GM21360 (cell line): ENCODE measurements around the gene ELANE.
"Not testable (repeated sequence)": the region's sequence is repeated elsewhere in the genome, so short reads cannot be mapped to it uniquely, and the experiment has no call there.

Experiments used
- ATAC-seq: cut with Tn5 transposase; IDR thresholded peaks from one replicate; pipeline ENCODE4 v1.9.1; 2021; ENCODE audit warnings: mild to moderate bottlenecking, moderate library complexity; ENCODE audit not compliant: unreplicated experiment

The ELANE gene

DNA sequence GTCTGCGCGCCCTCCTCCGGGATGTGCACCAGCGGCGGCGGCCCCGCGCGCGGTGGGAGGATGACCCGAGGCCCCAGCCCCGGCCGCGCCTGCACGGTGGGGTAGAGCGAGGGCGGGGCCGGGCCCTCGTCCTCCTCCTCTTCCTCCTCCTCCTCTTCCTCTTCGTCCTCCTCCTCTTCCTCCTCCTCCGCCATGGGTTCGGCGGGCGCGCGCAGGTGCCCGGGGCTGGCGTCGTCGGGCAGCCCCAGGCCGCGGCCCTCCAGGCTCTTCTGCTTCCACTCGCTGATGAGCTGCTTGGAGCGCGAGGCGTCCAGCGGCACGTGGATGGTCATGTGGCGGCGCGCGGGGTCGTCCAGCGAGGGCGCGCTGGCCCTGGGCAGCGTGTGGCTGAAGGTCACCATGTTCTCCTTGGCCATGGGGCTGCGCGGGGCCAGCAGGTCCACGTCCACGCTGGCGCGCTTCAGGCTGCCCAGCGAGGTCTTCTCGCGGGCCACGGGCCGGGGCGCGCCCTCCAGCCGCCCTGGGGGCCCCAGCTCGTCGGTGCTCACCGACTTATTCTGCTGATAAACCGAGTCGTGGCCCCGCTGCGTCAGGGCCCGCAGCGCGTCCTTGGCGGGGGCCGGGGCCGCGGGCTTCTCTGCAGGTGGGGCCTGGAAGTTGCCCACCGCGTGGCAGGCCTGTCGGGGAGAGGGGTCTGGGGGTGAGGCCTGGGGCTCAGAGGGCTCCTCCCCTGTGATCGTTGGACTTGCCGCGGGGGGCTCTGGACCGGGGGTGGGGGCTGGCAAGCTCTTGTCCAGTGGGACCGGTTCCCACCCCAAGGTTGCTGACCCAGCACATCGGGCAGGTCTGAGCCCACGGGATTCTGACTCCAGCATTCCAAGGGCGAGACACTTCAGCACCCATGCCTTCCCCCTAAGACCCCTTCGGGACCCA, 38.6 kb upstream of the ELANE start:
- no peak for ATAC-seq

DNA sequence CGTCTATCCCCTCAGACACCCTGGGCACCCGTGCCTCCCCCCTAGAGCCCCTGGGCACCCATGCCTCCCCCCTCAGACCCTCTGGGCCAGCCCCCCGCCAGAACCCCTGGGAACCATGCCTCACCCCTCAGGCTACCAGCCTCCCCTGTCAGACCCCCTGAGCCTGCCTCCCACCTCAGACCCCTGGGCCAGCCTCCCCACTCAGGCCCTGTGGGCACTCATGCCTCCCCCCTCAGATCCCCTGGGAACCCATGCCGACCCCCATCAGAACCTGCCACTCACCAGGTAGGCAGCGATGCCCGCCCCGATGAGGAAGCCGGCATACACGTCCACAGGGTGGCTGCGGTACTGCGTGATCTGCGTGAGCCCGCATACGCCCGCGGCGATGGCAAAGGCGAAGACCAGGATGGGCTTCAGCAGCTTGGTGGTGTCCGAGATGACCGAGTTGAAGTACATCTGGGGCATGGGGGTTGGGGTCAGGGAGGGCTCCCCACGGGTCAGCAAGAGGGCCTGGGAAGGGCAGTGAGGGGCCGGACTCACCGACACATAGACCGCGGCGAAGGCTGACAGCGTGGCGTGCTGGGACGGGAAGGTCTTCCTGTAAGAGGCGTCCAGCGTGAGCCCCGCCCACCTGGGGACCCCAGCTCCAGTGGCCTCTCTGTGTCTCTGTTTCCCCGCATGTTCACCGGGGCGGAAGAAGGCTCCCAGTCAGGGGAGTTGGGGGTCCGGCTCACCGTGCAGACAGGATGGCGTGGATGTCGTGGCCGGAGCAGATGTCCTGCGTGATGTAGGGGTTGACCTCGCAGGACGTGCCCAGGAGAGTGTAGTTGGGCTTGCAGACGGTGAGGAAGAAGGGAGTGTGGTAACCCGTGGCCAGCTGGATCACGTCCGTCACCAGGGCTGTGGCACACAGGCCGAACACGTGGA, 37.7 kb upstream of the ELANE start:
- ATAC-seq: no peak

DNA sequence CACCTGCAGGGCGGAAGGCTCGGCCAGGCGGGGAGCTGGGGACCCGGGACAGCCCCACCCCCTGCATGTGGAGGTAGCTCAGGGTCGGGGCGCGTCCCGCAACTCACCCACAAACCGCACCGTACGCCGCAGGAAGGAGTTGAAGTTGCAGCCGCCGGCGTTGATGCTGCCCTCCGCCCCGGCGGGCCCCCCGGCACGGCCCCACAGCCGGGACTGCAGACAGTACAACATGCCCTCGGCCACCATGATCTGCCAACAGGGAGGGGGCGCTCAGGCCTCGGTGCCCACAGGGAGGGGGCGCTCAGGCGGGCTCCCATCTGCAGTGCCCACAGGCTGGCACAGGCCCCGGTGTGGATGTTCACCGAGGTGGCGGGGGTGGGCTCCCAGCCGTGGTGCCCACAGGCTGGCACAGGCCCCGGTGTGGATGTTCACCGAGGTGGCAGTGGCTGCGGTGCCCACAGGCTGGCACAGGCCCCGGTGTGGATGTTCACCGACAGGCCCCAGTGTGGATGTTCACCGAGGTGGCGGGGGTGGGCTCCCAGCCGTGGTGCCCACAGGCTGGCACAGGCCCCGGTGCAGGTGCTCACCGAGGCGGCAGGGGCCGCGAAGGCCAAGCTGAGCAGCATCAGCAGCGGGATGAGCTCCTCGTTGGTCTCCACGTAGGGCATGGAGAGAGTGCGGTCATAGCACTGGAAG, 36.9 kb upstream of the ELANE start:
- ATAC-seq: no peak

DNA sequence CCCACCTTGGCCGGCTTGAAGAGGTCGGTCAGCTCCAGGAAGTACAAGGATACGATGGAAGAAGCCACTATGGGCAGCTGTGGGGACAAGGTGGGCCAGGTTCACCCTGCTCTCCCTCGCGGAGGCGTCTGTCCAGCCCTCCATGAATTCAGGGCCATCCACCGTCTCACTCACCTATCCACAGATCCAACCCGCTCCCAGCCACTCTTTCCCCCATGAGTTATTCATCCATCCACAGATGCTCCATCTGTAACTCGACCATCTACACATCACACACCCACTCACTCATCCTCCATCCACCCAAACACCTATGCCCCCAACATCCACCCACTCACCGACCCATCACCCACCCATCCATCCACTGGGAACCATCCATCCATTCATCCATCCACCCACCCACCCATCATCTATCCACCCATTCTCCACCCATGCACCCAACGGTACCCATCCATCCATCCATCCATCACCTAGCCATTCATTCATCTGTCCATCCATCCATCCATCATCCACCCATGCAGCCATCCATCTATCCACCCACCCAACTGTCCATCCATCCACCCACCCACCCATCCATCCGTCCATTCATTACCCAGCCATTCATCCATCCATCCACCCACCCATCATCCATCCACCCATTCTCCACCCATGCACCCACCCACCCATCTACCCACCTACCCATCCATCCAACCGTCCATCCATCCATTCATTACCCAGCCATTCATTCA, 36.2 kb upstream of the ELANE start:
- no peak for ATAC-seq

DNA sequence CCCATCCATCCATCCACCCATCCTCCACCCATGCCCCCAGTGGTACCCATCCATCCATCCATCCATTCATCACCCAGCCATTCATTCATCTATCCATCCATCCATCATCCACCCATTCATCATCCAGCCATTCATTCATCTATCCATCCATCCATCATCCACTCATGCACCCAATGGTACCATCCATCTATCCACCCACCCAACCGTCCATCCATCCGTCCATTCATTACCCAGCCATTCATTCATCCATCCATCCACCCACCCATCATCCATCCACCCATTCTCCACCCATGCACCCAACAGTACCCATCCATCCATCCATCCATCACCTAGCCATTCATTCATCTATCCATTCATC, 35.6 kb upstream of the ELANE start:
- no peak for ATAC-seq

DNA sequence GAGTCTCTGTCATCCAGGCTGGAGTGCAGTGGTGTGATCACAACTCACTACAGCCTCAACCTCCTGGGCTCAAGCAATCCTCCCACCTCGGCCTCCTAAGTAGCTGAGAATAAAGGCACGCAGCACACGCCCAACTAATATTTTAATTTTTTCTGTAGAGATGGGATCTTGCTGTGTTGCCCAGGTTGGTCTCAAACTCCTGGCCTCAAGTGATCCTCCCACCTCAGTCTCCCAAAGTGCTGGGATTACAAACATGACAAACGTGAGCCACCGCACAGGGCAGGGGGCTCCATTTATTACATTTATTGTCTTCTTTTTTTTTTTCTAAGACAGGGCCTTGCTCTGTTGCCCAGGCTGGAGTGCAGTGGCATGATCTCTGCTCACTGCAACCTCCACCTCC, 31.9 kb upstream of the ELANE start:
- not testable (repeated sequence) for ATAC-seq

DNA sequence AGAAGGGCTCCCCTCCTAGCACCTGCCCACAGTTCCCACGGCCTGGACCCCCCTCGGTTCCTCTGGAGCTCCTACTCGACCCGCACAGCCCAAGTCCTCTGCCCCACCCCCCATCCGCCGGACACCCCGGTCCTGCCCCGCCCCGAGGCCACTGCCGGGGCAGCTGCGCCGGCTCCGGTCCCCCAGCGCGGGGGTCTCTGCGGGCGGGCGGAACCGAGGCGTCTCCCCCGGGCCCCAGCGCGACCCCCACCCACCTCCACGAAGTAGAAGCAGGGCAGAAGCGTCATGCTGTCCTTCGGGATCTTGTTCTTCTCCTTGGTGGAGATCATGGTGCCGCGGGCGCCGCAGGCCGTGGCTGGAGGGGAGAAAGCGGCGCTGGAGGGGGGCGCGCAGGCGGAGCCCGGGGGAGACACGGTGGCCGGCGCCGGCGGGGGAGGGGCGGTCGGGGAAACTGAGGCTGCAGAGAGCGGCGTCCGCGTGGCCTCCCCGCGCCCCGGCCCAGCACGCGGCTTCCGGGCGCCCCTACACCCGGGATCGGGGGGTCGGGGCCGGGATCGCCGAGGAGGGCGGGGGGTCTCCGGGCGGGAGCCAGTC, 30.8 kb upstream of the ELANE start:
- no peak for ATAC-seq

DNA sequence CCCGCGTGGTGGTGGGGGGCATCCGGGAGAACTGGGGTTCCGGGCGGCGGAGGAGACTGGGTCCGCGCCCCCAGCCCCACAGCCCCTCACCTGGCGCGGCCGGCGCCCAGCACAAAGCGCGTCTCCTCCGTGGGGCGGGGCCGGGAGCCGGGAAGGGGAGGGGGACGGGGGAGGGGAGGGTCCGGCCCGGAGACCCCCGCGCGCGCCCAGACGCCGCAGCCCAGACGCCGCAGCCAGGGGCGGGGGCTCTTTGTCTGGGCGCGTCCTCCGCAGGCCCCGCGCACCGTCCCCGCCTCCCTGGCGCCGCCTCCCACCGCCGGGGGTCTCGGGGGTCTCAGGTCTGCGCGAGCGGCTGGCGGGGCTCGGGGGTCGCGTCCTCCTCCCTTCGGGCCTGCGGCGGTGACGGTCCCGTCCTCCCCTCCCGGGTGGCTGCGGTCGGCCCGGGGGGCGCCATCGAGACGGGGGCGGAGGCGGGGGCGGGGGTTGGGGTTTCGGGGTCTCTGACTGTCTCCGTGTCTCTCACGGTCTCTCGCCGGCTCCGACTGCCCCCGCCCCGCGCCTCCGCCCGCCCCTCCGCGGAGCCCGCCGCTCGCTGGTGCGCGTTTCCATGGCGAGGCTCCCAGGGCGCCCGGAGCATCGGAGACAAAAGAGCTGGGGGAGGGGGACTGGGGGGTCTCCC, 30.1 kb upstream of the ELANE start, which contains the start of gene PLPPR3:
Gene PLPPR3, minus strand, starts transcription at position 131 of the 679 bp plus-strand sequence. CDS start 396 bp downstream, outside the sequence.
- no peak for ATAC-seq

DNA sequence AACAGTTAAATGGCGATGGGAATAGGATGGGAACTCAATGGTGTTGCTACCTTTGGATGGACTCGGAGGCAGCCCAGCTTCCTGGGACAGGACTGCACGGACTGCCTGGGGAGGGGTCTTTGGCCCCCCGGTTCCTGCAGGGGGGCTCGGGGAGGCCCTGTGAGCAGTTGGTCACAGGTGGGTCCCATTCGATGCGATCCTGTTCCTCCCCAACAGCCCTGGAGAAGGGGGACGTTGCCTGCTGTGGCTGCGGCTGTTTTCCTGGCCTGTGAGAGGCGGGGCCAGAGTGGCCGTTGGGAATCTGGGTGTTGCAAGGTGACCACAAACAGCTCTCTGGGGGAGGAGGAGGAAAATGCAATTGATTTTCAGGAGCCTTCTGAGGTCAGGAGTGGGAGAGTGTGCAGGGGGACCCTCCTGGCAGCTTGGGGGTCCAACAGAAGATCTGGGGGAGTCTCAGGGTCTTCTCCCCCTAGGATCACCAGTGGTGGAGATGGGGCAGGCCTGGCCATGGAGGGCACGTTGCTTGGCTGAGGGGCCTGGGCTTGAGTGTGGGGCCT, 28.5 kb upstream of the ELANE start:
- no peak for ATAC-seq

DNA sequence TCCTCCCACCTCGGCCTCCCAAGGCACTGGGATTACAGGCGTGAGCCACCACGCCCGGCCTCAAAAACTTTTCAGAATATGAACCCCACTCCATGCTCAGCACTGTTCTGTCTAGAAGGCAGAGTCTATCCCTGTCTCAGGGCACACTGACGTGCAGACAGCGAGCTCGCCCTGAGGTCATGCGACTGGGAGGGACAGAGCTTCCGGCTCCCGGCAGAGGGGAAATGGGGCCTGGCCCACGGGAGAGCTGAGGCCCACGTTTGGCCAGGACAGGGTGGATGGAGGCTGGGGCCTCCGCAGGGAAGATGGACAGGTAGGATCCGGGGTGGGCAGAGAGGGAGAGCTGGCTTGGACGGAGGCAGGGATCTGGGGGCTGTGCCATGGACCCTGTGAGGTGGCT, 27.2 kb upstream of the ELANE start:
- no peak for ATAC-seq

DNA sequence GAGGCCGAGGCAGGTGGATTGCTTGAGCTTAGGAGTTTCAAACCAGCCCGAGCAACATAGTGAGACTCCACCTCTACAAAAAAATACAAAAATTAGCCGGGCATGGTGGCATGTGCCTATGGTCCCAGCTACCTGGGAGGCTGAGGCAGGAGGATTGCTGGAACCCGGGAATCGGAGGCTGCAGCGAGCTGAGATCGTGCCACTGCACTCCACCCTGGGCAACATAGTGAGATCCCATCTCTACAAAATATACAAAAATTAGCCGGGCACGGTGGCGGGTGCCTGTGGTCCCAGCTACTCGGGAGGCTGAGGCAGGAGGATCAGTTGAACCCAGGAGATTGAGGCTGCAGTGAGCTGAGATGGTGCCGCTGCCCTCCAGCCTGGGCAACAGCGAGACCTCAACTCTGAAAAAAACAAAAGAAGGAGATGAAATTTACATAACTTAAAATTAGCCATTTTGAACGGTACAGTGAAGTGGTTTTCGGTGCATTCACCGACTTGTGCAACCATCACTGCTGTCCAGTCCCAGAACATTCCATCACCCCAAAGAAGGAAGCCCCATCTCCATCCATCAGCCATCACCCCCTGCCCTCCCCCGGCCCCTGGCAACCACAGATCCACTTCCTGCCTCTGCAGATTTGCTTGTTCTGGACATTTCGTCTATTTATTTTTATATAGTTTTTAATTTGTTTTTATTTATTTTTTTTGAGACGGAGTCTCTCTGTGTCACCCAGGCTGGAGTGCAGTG, 26.0 kb upstream of the ELANE start:
- ATAC-seq: no peak

DNA sequence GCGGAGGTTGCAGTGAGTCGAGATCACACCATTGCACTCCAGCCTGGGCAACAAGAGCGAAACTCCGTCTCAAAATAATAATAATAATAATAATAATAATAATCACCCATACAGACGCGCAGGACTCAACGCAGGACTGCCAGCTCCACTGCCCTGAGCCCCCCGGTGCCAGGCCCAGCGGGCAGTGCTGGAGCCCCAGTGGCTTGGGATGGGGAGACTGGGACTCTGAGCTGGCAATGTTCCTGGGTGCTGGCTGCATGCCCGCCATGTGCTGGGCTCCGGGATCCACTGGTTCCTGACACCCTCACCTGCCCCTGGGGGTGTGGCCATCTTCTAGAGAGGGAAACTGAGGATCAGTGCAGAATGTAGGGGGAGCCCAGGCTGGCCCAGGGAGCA, 24.8 kb upstream of the ELANE start:
- no peak for ATAC-seq

DNA sequence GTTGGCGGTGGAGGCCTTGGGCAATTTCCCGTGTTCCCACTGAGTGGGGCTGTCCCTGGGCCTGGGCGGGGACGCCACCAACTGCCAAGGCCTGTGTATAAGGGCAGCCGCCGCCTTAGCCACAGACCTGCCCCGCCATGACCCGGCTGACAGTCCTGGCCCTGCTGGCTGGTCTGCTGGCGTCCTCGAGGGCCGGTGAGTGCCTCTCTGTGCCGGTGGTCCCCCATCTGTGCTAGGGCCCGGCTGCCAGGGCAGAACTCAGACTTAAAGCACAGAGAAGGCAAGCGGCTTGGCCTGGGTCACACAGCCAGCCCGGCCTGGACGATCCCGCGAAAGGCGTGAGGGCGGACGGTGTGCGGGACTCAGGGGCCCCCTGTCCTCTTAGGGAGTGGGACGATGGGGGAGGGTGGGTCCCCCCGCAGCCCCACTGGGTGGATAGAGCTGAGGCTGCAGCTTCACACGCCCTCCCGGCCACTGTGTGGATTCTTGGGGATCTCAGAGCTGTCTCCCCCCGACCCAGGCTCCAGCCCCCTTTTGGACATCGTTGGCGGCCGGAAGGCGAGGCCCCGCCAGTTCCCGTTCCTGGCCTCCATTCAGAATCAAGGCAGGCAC, 24.3 kb upstream of the ELANE start, which contains the start of gene AZU1:
Gene AZU1, plus strand, starts transcription at position 128 of the 612 bp plus-strand sequence. Its CDS starts 10 bp downstream, at position 138.
- ATAC-seq: no peak

DNA sequence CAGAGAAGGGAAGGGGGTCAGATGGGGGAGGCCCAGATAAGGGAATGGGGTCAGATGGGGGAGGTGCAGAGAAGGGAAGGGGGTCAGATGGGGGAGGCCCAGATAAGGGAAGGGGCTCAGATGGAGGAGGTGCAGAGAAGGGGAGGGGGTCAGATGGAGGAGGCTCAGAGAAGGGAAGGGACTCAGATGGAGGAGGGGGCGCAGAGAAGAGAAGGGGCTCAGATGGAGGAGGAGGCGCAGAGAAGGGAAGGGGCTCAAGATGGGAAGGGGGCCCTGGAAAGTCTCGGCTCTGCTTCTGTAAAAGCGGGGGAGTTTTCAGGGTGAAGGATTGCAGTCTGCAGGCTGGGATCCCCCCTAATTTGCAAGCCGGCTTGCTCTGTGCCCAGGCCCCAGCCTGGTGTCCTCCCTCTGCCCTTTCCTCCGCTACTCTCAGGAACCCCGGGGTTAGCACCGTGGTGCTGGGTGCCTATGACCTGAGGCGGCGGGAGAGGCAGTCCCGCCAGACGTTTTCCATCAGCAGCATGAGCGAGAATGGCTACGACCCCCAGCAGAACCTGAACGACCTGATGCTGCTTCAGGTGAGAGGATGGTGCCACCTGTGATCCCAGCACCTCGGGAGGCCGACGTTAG, 22.9 kb upstream of the ELANE start:
- no peak for ATAC-seq

DNA sequence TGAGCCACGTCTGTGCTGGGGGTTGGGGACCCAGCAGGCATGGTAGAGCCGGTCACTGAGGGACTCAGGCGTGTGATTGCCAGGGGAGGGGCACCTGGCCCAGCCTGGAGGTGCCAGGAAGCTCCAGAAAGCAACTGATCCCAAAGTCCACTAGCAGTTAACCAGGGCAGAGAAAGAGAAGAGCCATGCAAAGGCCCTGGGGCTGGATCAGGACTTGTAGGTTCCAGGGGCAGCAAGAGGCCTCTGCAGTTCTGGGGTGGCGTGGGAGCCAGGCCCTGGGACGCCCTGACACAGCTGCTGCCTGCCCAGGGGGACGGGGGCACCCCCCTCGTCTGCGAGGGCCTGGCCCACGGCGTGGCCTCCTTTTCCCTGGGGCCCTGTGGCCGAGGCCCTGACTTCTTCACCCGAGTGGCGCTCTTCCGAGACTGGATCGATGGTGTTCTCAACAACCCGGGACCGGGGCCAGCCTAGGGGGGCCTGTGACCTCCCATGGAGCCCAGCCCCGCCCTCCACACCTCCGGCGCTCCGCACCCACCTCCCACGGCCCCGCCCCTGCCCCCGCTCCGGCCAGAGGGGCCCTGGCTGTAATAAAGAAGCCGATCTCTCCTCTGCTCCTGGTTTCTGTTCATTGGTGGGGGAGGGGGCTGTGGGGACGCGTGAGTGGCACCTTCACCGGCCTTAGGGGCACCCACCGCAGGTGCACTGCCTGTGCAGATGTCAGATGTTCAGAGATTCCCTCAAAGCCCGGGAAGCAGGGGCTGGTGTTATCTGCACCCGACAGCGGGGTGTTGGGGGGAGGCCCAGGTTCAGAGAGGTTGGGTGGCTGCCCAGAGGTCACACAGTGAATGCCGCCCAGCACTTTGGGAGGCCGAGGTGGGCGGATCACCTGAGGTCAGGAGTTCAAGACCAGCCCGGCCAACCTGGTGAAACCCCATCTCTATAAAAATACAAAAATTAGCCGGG, 20.4 kb upstream of the ELANE start:
- ATAC-seq: no peak

DNA sequence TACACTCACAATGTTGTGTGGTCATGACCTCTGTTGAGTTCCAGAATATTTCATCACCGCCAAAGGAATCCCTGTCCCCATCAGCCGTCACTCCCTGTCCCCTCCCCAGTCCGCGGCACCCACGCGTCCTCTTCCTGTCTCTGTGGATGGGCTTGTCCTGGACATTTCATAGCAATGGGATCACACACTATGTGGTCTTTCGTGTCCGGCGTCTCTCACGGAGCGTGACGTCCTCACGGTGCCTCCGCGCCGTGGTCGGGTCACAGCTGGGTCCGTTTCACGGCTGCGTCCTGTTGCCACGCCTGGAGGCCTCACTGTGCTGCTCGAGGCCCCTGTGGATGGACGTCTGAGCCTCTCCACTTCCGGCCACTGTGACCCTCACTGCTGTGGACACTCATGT, 17.9 kb upstream of the ELANE start:
- ATAC-seq: no peak
